GM12865 (cell line): Measurements from ENCODE around the gene LCMT2.
A peak's percentile ranks its signal among the peaks of the same experiment; 100 is the strongest.

Source experiments
- DNase-seq: peaks from one replicate; pipeline ENCODE4 v3.0.0; 2010; ENCODE audit warnings: low read depth
- H3K4me3 ChIP-seq: 2 replicates; pipeline ENCODE4 v1.5.1; 2011; ENCODE audit warnings: mild to moderate bottlenecking, low read depth, low read length, control low read depth
- CTCF ChIP-seq: IDR thresholded peaks from 2 replicates; pipeline ENCODE4 v1.5.1; 2011; ENCODE audit warnings: low read length, control low read depth, low read depth, inconsistent platforms; ENCODE audit not compliant: insufficient read depth; ENCODE audit errors: missing control alignments

The LCMT2 gene, protein sequence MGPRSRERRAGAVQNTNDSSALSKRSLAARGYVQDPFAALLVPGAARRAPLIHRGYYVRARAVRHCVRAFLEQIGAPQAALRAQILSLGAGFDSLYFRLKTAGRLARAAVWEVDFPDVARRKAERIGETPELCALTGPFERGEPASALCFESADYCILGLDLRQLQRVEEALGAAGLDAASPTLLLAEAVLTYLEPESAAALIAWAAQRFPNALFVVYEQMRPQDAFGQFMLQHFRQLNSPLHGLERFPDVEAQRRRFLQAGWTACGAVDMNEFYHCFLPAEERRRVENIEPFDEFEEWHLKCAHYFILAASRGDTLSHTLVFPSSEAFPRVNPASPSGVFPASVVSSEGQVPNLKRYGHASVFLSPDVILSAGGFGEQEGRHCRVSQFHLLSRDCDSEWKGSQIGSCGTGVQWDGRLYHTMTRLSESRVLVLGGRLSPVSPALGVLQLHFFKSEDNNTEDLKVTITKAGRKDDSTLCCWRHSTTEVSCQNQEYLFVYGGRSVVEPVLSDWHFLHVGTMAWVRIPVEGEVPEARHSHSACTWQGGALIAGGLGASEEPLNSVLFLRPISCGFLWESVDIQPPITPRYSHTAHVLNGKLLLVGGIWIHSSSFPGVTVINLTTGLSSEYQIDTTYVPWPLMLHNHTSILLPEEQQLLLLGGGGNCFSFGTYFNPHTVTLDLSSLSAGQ

DNA sequence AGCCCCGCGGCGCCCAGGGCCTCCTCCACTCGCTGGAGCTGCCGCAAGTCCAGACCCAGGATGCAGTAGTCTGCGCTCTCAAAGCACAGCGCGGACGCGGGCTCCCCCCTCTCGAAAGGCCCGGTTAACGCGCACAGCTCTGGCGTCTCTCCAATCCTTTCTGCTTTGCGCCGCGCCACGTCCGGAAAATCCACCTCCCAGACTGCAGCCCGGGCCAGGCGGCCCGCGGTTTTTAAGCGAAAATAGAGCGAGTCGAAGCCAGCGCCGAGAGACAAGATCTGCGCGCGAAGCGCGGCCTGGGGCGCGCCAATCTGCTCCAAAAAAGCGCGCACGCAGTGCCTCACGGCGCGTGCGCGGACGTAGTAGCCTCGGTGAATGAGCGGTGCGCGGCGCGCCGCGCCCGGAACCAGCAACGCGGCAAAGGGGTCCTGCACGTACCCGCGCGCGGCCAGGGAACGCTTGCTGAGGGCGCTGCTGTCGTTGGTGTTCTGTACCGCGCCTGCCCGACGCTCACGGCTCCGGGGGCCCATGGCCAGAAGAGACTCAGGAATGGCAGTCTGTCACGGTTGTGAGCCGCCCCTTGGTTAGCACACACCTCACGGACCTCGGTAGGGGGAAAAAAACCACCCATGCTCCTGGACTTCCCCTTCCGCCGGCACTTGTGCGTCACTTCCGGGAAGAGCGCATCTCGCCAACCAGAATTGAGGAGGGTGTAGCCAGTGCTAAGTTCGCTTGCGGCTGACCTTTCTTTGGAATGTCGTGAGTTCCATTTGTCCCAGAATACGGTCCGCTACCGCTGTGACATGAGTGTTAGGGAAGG lies at the start of gene LCMT2:
Gene LCMT2 (minus strand): TSS at position 614 of the 820 bp plus-strand sequence. CDS start 84 bp downstream, at position 530.
- DNase-seq = peak; percentile 95
- TF ChIP-seq CTCF = no peak

DNA sequence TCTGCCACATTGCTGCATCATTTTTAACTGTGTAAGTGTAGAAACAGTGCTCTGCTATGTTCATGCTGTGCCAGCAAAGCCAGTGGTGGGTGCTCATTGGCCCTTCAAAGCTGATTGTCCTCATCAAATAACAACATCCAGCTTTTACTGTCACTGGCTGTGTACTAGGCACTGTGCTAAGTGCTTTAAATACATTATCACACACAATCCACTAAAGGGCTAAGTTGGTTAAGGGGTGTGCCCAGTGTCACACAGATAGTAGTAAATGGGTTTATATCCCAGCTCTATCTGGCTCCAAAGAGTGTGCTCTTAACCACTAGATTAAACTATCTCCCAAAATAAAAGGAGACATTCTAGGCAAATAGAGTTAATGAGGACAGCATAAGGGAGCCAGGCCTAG lies 48.2 kb upstream of the LCMT2 start:
- TF ChIP-seq CTCF = no peak
- DNase-seq = no peak
- no peak overlapping the region for H3K4me3 ChIP-seq

More for the DNA sequence above, at the start of gene LCMT2:
- H3K4me3 ChIP-seq = peak within 1 kb of the TSS; percentile 87

GRCh38 chr15:43376017-43376705 lies 45.8 kb upstream of the LCMT2 start:
- H3K4me3 ChIP-seq = no peak overlapping the region
- TF ChIP-seq CTCF = peak; percentile 85
- peak; percentile 76 for DNase-seq

DNA sequence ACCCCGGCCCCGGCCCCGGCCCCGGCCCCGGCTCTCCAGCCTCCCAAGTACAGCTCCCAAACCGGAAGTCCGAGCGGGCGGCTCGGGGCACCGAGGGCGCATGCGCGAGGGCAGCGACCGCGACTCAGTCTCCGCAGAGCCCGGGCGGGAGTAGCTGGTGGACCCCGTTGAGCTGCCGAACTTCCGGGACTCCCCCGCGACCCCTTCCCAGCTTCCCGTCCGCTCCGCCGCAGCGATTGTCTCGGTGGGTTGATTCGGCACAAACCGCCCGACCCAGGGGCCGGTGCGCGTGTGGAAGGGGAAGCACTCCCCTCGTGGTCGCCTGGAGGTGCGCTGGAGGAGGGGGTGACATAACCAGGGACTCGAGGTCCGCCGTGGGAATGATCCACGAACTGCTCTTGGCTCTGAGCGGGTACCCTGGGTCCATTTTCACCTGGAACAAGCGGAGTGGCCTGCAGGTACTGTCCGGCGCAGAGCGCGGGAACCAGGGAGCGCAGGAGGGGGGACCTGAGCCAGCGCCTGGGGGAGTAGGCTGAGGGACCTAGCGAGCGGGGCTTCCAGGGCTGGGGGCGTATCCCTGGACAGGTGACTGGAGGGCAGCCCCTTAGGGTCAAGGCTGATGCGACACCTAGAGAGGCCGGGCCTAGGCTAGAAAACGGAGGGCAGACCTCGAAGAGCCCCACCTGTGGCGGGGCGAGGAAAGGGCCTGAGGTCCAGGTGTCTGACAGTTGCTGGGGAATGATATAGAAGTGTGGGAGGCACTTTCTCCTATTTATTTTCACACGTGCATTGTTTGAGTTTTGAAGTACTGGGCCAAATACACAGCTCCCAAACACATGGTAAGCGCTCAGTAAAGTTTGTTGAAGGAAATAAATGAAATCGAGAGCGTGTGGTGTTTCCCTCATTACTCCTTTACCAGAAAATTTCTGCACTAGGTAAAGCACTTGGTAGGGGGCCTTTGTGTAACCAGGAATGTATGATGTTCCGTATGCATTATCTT lies 40.9 kb upstream of the LCMT2 start, which contains the start of the genes TUBGCP4 and ZSCAN29:
Gene TUBGCP4 (plus strand): TSS at position 127 of the 1,000 bp plus-strand sequence. CDS start 254 bp downstream, at position 381.
Gene ZSCAN29 (minus strand): TSS at position 69 of the 1,000 bp plus-strand sequence. CDS start 1,130 bp downstream, outside the sequence.
- peak; percentile 91 for DNase-seq
- peak; percentile 48 for TF ChIP-seq CTCF
- peak within 1 kb of the TSS; percentile 70 for H3K4me3 ChIP-seq

GRCh38 chr15:43370310-43370974 lies 40.1 kb upstream of the LCMT2 start:
- peak; percentile 17 for DNase-seq
- no peak for TF ChIP-seq CTCF

More at GRCh38 chr15:43370310-43370974, 40.1 kb upstream of the LCMT2 start:
- peak overlapping the region; percentile 70 for H3K4me3 ChIP-seq
